NT2/D1 (cell line): ENCODE results near the gene CST2.

Experiments
- YY1 ChIP-seq: IDR thresholded peaks from 2 replicates; pipeline ENCODE4 v1.6.1; 2011; ENCODE audit not compliant: insufficient read length, insufficient read depth
- ZNF274 ChIP-seq: IDR thresholded peaks from 2 replicates; pipeline ENCODE4 v1.6.1; 2011; ENCODE audit warnings: mild to moderate bottlenecking, low read depth, low read length

- TF ChIP-seq YY1 (no peak), ZNF274 (no peak)
These were observed at the start of gene CST2 for GRCh38 chr20:23826541-23827021.
